Sciatic nerve (tissue), 2 donors: ENCODE measurements around the gene VWCE. TPM values are rescaled to one million over a fixed set of nuclear protein-coding genes. Genes with fewer than 3 reads are reported as not detected.

Experiments used
- ATAC-seq: fragments of 200-7000 bp; cut with Tn5 transposase; one replicate; pipeline ENCODE4 v1.9.1; 2020; ENCODE audit warnings: mild to moderate bottlenecking, moderate library complexity
- DNase-seq: peaks from one replicate; pipeline ENCODE4 v3.0.0-alpha.2; 2020; ENCODE audit warnings: low spot score
- intact Hi-C: fragments of 100-400 bp; cut with DNase I; formaldehyde crosslinking; loops from one replicate; pipeline ENCODE4 v1.14.2; 2022
- total RNA-seq: library from RNA; stranded (reverse); fragmentation: NEBNext Ultra II Directional; extraction: Animal tissue kit (Norgen Biotek cat#: 25700); gene quantifications from one replicate; pipeline ENCODE4 v1.2.1, GENCODE V29; 2021
- donor health status: DM: no; HTN: no; CAD: no.
- donor health status: DM: no; HTN: no; CAD: no.

VWCE gene
- total RNA-seq, 1 donor from 2014 or later: 3.6 TPM

GRCh38 chr11:61292356-61292755 lies 2.8 kb downstream of the VWCE start:
- ATAC-seq (no peak), DNase-seq (no peak)
- intact Hi-C loops: no loop called here

GRCh38 chr11:61290905-61291690 lies 4.0 kb downstream of the VWCE start:
- no peak for DNase-seq
- intact Hi-C loops: no loop called here
- no peak for ATAC-seq

GRCh38 chr11:61287338-61287977 lies 7.7 kb downstream of the VWCE start:
- no peak for ATAC-seq

GRCh38 chr11:61283613-61284012 lies 11.5 kb downstream of the VWCE start:
- DNase-seq (no peak), ATAC-seq (no peak)
- intact Hi-C loops: no loop called here

More at GRCh38 chr11:61287338-61287977, 7.7 kb downstream of the VWCE start:
- intact Hi-C loops: no loop called here
- no peak for DNase-seq

GRCh38 chr11:61281581-61282250 lies 13.4 kb downstream of the VWCE start:
- intact Hi-C loops: no loop called here
- ATAC-seq (peak; percentile 96), DNase-seq (peak; percentile 79)

- ATAC-seq: no peak
Observed at GRCh38 chr11:61280883-61281580, 14.1 kb downstream of the VWCE start.

GRCh38 chr11:61279934-61280659 lies 15.0 kb downstream of the VWCE start:
- no peak for ATAC-seq
- intact Hi-C loops: no loop called here
- DNase-seq: no peak

More at GRCh38 chr11:61280883-61281580, 14.1 kb downstream of the VWCE start:
- no peak for DNase-seq
- intact Hi-C loops: no loop called here

GRCh38 chr11:61278001-61278470 lies 17.1 kb downstream of the VWCE start:
- no peak for DNase-seq
- ATAC-seq: no peak
- intact Hi-C loops: no loop called here

- intact Hi-C loops: no loop called here
- ATAC-seq (no peak), DNase-seq (no peak)
Observed at GRCh38 chr11:61277186-61278000, 17.7 kb downstream of the VWCE start.

- no peak for DNase-seq
- intact Hi-C loops: no loop called here
- ATAC-seq: no peak
Observed at GRCh38 chr11:61275191-61275590, 19.9 kb downstream of the VWCE start.

GRCh38 chr11:61274084-61274483 lies 21.0 kb downstream of the VWCE start:
- DNase-seq: no peak
- no peak for ATAC-seq
- intact Hi-C loops: no loop called here

GRCh38 chr11:61273178-61274078 lies 21.7 kb downstream of the VWCE start:
- intact Hi-C loops: no loop called here
- ATAC-seq (no peak), DNase-seq (no peak)

- intact Hi-C loops: no loop called here
- ATAC-seq: no peak
Observed at GRCh38 chr11:61272731-61273130, 22.4 kb downstream of the VWCE start.

GRCh38 chr11:61270354-61271076 lies 24.6 kb downstream of the VWCE start:
- intact Hi-C loops: no loop called here
- DNase-seq (no peak), ATAC-seq (no peak)

More at GRCh38 chr11:61272731-61273130, 22.4 kb downstream of the VWCE start:
- no peak for DNase-seq

- intact Hi-C loops: no loop called here
- DNase-seq (no peak), ATAC-seq (no peak)
Observed at GRCh38 chr11:61268588-61269250, 26.4 kb downstream of the VWCE start.

GRCh38 chr11:61267437-61267841 lies 27.7 kb downstream of the VWCE start:
- no peak for ATAC-seq
- intact Hi-C loops: no loop called here

More at GRCh38 chr11:61267437-61267841, 27.7 kb downstream of the VWCE start:
- no peak for DNase-seq
